HEK293T (cell line): ENCODE results near the gene ARHGAP23.

ENCODE experiments used
- BHLHE40 ChIP-seq: fragments of 450-650 bp; IDR thresholded peaks from 2 replicates; pipeline ENCODE4 v1.6.1; 2016; ENCODE audit warnings: mild to moderate bottlenecking, moderate library complexity, borderline replicate concordance
- FOXK2 ChIP-seq: fragments of 450-650 bp; IDR thresholded peaks from 2 replicates; pipeline ENCODE4 v1.6.1; 2016; ENCODE audit warnings: mild to moderate bottlenecking
- LEF1 ChIP-seq: fragments of 450-650 bp; IDR thresholded peaks from 2 replicates; pipeline ENCODE4 v1.6.1; 2017; ENCODE audit warnings: mild to moderate bottlenecking, borderline replicate concordance
- SP1 ChIP-seq: fragments of 450-650 bp; IDR thresholded peaks from 2 replicates; pipeline ENCODE4 v1.6.1; 2017
- SUZ12 ChIP-seq: fragments of 450-650 bp; IDR thresholded peaks from 2 replicates; pipeline ENCODE4 v1.6.1; 2016; ENCODE audit warnings: mild to moderate bottlenecking
- ZNF384 ChIP-seq: fragments of 450-650 bp; IDR thresholded peaks from 2 replicates; pipeline ENCODE4 v1.6.1; 2016

- TF ChIP-seq SP1 (no peak), BHLHE40 (no peak), SUZ12 (no peak), FOXK2 (no peak), LEF1 (no peak), ZNF384 (no peak)
These were observed 84.3 kb downstream of the ARHGAP23 start for GRCh38 chr17:38512473-38513058.
